Fibroblast of lung (primary cell): ENCODE measurements around the gene WDFY3. TPM values are rescaled to one million over a fixed set of nuclear protein-coding genes. Genes with fewer than 3 reads are reported as not detected.

Source experiments
- DNase-seq, 2 donors: peaks; one replicate each; pipeline versions ENCODE4 v3.0.0 to v3.0.0-alpha.2; 2010; ENCODE audit warnings: low read depth in 2 of 2
- H2AFZ ChIP-seq: 2 replicates; pipeline ENCODE4 v1.5.1; 2012; ENCODE audit warnings: low read length, control low read depth, inconsistent platforms
- H3K27ac ChIP-seq: 2 replicates; pipeline ENCODE4 v1.5.1; 2011; ENCODE audit warnings: low read length, control low read depth; ENCODE audit not compliant: insufficient read depth
- H3K27me3 ChIP-seq: 2 replicates; pipeline ENCODE4 v1.5.1; 2011; ENCODE audit warnings: mild to moderate bottlenecking, low read length; ENCODE audit not compliant: control insufficient read depth, insufficient read depth
- H3K36me3 ChIP-seq: 2 replicates; pipeline ENCODE4 v1.5.1; 2011; ENCODE audit warnings: low read length; ENCODE audit not compliant: control insufficient read depth, insufficient read depth
- H3K4me1 ChIP-seq: 2 replicates; pipeline ENCODE4 v1.5.1; 2011; ENCODE audit warnings: low read length; ENCODE audit not compliant: control insufficient read depth, insufficient read depth; ENCODE audit errors: extremely low read depth
- H3K4me2 ChIP-seq: 2 replicates; pipeline ENCODE4 v1.5.1; 2011; ENCODE audit warnings: low read length, control low read depth; ENCODE audit not compliant: insufficient read depth; ENCODE audit errors: extremely low read depth
- H3K4me3 ChIP-seq, 4 experiments: fragments of 200-600 bp in 1 of 4; sonication (generic) in 1 of 4; replicated peaks in 1 of 4; 2 replicates each; pipeline ENCODE4 v1.5.1; 2011 to 2016; ENCODE audit warnings: low read length in 4 of 4, low read depth in 3 of 4, mild to moderate bottlenecking in 3 of 4, control low read depth in 2 of 4, inconsistent platforms in 1 of 4, mixed read lengths in 1 of 4; ENCODE audit not compliant: insufficient read depth in 1 of 4; ENCODE audit errors: control extremely low read depth in 1 of 4
- H3K79me2 ChIP-seq: 2 replicates; pipeline ENCODE4 v1.5.1; 2012; ENCODE audit warnings: mild to moderate bottlenecking, low read length, inconsistent platforms; ENCODE audit not compliant: control insufficient read depth, insufficient read depth
- H3K9ac ChIP-seq: 2 replicates; pipeline ENCODE4 v1.5.1; 2011; ENCODE audit warnings: mild to moderate bottlenecking, low read length, control low read depth; ENCODE audit not compliant: insufficient read depth
- H3K9me3 ChIP-seq: 2 replicates; pipeline ENCODE4 v1.5.1; 2012; ENCODE audit warnings: low read depth, low read length; ENCODE audit not compliant: control insufficient read depth, insufficient read depth
- H4K20me1 ChIP-seq: 2 replicates; pipeline ENCODE4 v1.5.1; 2011; ENCODE audit warnings: low read length; ENCODE audit not compliant: control insufficient read depth, insufficient read depth; ENCODE audit errors: extremely low read depth
- CTCF ChIP-seq, 2 donors: IDR thresholded peaks in 1 of 2; conservative IDR thresholded peaks in 1 of 2; 1 replicate in 1 of 2; 2 replicates in 1 of 2; pipeline ENCODE4 v1.5.1; 2011 to 2012; ENCODE audit warnings: low read length in 2 of 2, control low read depth in 1 of 2, inconsistent platforms in 1 of 2, low read depth in 1 of 2, mild to moderate bottlenecking in 1 of 2
- EZH2 ChIP-seq: IDR thresholded peaks from 2 replicates; pipeline ENCODE4 v1.5.1; 2012; ENCODE audit warnings: low read length, control low read depth, mild to moderate bottlenecking; ENCODE audit errors: missing control alignments
- polyA plus RNA-seq, 2 donors: library from polyadenylated mRNA; depleted of rRNA in 1 of 2; stranded (reverse) in 1 of 2; unstranded in 1 of 2; fragments of >200 nt; gene quantifications; 2 replicates each; pipeline ENCODE4 v1.2.1, GENCODE V29; 2011 to 2012; ENCODE audit warnings: missing spikeins in 1 of 2
- total RNA-seq: library from RNA; depleted of rRNA; stranded (reverse); fragments of >200 nt; gene quantifications from 2 replicates; pipeline ENCODE4 v1.2.1, GENCODE V29; 2014

WDFY3 gene
- total and polyA plus RNA-seq, 2 donors (not counting 1 experiment from before 2014, with no cell fraction given), result 26.8 to 88.8 TPM

- no peak overlapping the region for H2AFZ ChIP-seq
- DNase-seq, result peak in 1 of 2 donors; percentile 58
- H3K4me1 ChIP-seq, result peaks cover under 1% of the 10 kb centered on the region
- H3K9me3 ChIP-seq, result no peaks in the 10 kb centered on the region
- H3K79me2 ChIP-seq, result peaks cover 14% of the 10 kb centered on the region
- H3K27ac ChIP-seq, result no peak overlapping the region
- H3K4me3 ChIP-seq, result no peak overlapping the region
- H3K4me2 ChIP-seq, result no peak overlapping the region
- no peak overlapping the region for H3K9ac ChIP-seq
- no peaks in the 10 kb centered on the region for H4K20me1 ChIP-seq
- no peaks in the 10 kb centered on the region for H3K36me3 ChIP-seq
- H3K27me3 ChIP-seq, result no peaks in the 10 kb centered on the region
- TF ChIP-seq EZH2, result no peak
- no peak for TF ChIP-seq CTCF (conservative IDR thresholded peaks at IDR 0.05 in 1 of 2, IDR thresholded peaks at IDR 0.05 in 1 of 2; ENCODE audit: low read depth in 1 of 2, low read length in 2 of 2)
These were observed 51.1 kb downstream of the WDFY3 start for GRCh38 chr4:84915396-84915780.

- Histone ChIP-seq H3K36me3 (no peaks in the 10 kb centered on the region), H3K4me1 (no peaks in the 10 kb centered on the region), H3K79me2 (peaks cover 14% of the 10 kb centered on the region), H3K27me3 (no peaks in the 10 kb centered on the region), H3K9me3 (no peaks in the 10 kb centered on the region), H2AFZ (no peak overlapping the region), H3K27ac (no peak overlapping the region), H4K20me1 (no peaks in the 10 kb centered on the region), H3K9ac (no peak overlapping the region), H3K4me2 (no peak overlapping the region), H3K4me3 (no peak overlapping the region)
- no peak for TF ChIP-seq EZH2
- TF ChIP-seq CTCF (conservative IDR thresholded peaks at IDR 0.05 in 1 of 2, IDR thresholded peaks at IDR 0.05 in 1 of 2; ENCODE audit: low read depth in 1 of 2, low read length in 2 of 2), result no peak
- DNase-seq, result no peak
These were observed 51.6 kb downstream of the WDFY3 start for GRCh38 chr4:84914686-84915395.

- no peak overlapping the region for H3K4me3 ChIP-seq
- no peaks in the 10 kb centered on the region for H3K36me3 ChIP-seq
- H3K27ac ChIP-seq, result no peak overlapping the region
- no peaks in the 10 kb centered on the region for H3K9me3 ChIP-seq
- H3K79me2 ChIP-seq, result peaks cover 12% of the 10 kb centered on the region
- no peak for DNase-seq
- H2AFZ ChIP-seq, result no peak overlapping the region
- TF ChIP-seq EZH2, result no peak
- no peak for TF ChIP-seq CTCF (conservative IDR thresholded peaks at IDR 0.05 in 1 of 2, IDR thresholded peaks at IDR 0.05 in 1 of 2; ENCODE audit: low read depth in 1 of 2, low read length in 2 of 2)
- no peaks in the 10 kb centered on the region for H4K20me1 ChIP-seq
- no peaks in the 10 kb centered on the region for H3K27me3 ChIP-seq
- no peaks in the 10 kb centered on the region for H3K4me1 ChIP-seq
- no peak overlapping the region for H3K4me2 ChIP-seq
- no peak overlapping the region for H3K9ac ChIP-seq
These were observed 53.3 kb downstream of the WDFY3 start for GRCh38 chr4:84913176-84913575.
